ENCODE results near the gene GMFB.
"Not testable (repeated sequence)": the region's sequence is repeated elsewhere in the genome, so short reads cannot be mapped to it uniquely, and the experiment has no call there.

GMFB gene

GRCh38 chr14:54490445-54491175 lies 1.8 kb upstream of the GMFB start:
- no peak for DNase-seq

- no peak for DNase-seq
Observed at GRCh38 chr14:54489731-54490444, 1.1 kb upstream of the GMFB start.

- DNase-seq: no peak
Observed at GRCh38 chr14:54489318-54489683, 521 bp upstream of the GMFB start.

DNA sequence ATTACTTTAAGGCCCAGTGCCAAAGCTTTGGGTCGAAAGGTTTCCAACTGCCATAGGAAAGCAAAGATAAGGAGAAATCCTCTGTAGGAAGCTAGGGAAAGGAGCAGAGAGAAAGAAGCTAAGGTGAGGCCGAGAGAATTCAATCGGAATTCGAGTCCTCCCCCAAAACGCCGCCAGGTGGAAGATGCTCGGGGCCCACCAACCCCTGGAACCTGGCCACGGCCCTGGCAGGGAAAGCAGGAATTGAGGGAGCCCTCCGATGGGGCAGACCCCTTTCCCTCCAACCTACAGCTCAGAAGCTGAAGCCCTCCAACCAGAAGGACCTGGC lies 498 bp downstream of the GMFB start:
- DNase-seq: no peak

GRCh38 chr14:54487771-54488170 lies 1.0 kb downstream of the GMFB start:
- no peak for DNase-seq

GRCh38 chr14:54486685-54487084 lies 2.1 kb downstream of the GMFB start:
- DNase-seq: no peak

GRCh38 chr14:54483846-54484245 lies 4.9 kb downstream of the GMFB start:
- DNase-seq: no peak

DNA sequence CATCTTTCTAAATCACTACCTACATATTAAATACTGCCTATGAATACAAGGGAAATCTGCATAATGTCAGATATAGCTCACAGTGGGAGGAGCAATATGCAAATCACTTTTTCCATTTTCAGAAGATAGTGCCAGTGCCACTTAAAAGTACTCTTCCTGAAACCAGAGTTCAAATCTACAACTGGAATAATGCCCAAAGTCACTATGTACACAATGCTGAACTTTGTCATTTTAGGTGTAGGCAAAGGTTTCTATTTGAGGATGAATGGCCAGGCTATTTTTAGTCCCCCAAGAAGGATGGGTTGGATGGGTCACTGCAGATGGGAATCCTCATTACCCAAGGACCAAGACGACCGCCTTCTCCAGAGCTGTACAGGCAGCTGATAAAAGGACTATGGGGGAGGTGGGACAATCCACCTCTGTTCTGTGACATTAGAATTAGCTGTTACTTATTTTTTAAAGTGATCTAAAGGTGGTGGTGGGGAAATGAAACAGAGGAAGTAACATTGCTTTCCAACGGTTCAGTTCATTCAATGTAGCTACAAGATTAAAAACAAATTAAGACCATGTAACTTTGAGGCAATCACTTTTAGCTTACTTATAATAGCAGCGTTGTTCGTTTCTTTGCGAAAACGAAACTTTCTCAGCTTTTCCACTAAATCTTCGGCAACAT lies 5.6 kb downstream of the GMFB start:
- DNase-seq: no peak

- DNase-seq: no peak
Observed at GRCh38 chr14:54481695-54482094, 7.1 kb downstream of the GMFB start.

- no peak for DNase-seq
Observed at GRCh38 chr14:54480830-54481562, 7.8 kb downstream of the GMFB start.

DNA sequence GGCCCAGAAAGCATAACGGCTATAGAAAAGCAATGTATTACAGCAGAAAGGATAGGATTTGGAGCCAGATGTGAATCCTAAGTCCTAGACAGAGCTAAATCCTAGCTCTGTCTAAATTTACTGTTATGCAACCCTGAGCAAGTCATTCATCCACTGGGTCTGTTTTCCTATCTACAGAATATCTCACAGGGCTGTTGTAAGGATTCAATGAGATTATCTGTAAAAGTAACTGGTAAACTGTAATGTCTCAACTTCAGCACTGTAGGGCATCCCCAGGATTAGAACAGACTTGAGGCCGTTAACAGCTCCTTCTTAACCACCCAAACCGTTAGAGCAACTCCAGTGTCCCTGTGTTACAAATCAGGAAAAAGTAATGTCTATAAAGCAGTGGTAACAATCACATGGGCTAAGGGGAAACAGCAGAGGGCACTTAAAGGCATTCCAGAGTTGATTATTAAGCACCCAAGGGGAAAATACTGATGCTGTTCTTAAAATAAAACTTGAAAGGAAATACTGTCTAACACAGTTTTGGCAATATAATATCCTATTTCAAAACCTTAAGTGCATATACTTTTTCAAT lies 10.1 kb downstream of the GMFB start:
- no peak for DNase-seq

DNA sequence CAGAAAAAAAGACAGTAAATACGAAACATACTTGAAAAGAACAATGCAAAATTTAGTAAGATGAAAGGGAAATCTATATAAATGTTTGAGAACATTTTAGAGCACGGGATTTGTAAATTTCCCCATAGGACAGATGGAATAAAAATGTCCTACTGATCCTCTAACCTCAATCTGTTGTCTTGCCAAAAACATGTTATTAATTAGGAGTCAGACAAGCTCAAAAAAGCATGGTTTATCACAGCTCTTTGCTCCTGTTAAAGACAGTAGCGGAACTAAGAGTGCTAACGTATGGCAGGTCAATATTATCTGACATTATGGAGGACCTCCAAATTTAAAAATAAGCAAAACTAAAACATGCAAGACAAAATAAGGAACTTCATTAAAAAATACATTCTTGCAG lies 12.9 kb downstream of the GMFB start:
- no peak for DNase-seq

DNA sequence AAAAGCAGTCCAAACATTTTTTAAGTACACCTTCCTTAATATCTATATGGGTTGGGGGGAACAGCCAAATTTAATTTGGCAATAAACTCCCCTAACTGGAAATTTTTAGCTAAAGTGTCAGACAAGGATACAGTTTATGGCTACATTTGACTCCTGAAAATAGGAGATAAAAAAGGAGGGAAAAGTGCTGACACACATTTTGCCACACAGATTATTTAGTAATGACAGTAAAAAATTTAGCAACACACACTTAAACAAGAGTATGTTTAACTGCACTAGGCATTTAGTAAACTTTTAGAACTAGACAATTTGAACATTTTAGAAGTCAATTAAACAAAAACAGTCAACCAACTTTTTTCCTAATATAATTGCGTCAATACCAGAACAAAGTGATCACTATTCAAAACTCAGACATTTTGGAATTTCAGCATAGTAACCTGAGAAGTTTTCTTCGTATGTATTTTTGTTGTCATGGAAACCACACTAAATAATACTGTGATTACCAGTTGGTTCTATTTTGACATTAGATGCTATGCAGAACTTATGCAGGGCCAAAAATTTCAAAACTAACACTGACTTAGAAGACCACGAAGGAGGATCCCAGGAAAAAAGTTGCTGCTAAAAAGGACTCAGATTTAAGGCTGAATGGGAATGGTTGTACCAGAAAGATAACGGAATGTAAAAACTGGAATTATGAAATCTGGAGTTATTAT lies 13.4 kb downstream of the GMFB start:
- no peak for DNase-seq

DNA sequence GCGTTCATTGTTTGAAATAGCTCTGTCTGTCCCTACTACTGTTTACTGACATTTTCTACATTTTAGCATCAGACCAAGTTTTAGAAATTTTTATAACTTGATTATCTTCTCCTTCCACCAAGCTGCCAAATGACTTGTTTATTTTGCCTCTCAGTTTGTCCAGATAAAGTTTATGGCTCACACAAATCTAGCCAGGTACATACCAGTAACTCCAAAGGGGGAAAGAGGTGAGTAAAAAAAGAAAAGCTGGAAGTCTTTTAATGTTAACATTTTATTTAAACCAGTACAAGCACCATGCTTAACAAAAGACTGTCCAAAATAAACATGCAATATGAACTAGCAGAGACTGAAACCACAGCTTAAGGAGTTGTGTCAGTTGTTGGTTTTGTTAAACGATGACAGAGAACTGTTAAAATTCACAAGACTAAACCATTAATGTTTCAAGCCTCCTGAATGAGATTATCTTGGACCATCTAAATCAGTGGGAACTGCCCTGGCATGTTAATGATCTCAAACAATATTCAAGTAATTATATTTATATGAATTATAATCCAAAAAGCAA lies 14.5 kb downstream of the GMFB start:
- no peak for DNase-seq

- DNase-seq: no peak
Observed at GRCh38 chr14:54472315-54472714, 16.5 kb downstream of the GMFB start.

DNA sequence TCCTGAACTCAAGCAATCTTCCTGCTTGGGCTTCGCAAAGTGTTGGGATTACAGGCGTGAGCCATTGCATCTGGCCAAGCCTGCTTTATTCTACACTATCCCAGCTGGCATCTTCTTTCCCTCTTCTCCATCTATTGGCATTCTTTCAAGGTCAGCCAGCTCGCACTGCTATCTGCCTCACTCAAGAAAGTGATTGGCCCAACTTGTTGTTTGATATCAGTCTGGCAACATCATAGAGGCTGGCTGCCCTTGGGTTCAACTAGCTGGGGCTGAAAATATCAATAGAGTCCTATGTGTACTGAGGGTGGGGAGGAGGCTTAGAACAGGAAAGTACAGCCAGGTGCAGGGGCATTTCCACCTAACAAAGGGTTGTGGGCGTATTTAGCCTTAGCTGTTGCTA lies 17.1 kb downstream of the GMFB start:
- no peak for DNase-seq

DNA sequence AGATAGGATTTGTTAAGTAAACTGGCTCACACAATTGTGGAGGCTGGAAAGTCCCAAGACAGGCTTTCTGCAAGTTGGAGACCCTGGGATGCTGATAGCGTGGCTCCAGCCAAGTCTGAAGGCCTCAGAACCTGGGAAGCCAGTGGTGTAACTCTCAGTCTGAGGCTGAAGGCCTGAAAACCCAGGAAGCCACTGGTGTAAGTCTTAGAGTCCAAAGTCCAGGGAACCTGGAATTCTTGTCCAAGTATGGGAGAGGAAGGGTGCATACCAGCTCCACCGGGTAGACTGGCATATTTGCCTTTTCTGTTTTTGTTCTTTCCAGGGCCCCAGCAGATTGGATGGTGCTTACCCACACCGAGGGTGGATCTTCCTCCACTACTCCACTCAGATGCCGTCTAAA lies 18.1 kb downstream of the GMFB start:
- no peak for DNase-seq

- DNase-seq: no peak
Observed at GRCh38 chr14:54467280-54467679, 21.5 kb downstream of the GMFB start.

DNA sequence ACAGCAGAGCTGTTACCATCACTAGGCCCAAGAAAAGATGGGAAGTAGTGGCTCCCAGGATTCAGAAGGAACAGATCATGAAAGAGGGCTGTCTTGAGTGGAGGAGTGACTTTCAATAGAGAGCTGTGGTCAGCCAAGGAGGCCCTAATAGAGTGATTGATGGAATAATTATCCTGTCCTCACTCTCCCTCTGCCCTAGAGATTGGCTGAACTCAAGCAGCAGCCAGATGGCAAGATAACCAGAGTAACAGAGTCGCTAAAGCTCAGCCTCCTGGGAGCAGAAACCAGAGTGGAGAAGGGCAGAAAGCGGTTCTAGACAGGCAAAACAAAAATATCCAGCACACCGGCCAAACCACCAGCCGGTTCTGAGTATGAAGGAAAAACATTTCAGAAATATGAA lies 23.1 kb downstream of the GMFB start:
- no peak for DNase-seq

GRCh38 chr14:54462048-54462447 lies 26.7 kb downstream of the GMFB start:
- DNase-seq: no peak

GRCh38 chr14:54459106-54459505 lies 29.7 kb downstream of the GMFB start:
- no peak for DNase-seq

GRCh38 chr14:54458536-54458935 lies 30.2 kb downstream of the GMFB start:
- not testable (repeated sequence) for DNase-seq

Data from stimulated activated CD4-positive, alpha-beta T cell treated with anti-CD3 and anti-CD28 coated beads, Interleukin-4, amount 100 ng/mL, for 4 hours (primary cell).